Keratinocyte (primary cell): Measurements from ENCODE around the gene CNIH1.

ENCODE experiments used
- CTCF ChIP-seq, 3 experiments: IDR thresholded peaks in 1 of 3; conservative IDR thresholded peaks in 1 of 3; optimal IDR thresholded peaks in 1 of 3; 2 replicates in 2 of 3; 3 replicates in 1 of 3; pipeline versions ENCODE3 to v1.5.1; 2011; ENCODE audit warnings: low read length in 3 of 3, mild to moderate bottlenecking in 3 of 3, moderate library complexity in 2 of 3, control low read depth in 1 of 3, inconsistent platforms in 1 of 3; ENCODE audit not compliant: insufficient read depth in 2 of 3; ENCODE audit errors: extremely low read depth in 1 of 3
- EZH2 ChIP-seq: IDR thresholded peaks from one replicate; pipeline ENCODE4 v1.6.1; 2012; ENCODE audit warnings: inconsistent platforms, mild to moderate bottlenecking, low read length, moderate library complexity

- TF ChIP-seq CTCF (optimal IDR thresholded peaks at IDR 0.05 in 1 of 3, IDR thresholded peaks at IDR 0.05 in 1 of 3, conservative IDR thresholded peaks at IDR 0.05 in 1 of 3; ENCODE audit: extremely low read depth in 1 of 3, insufficient read depth in 2 of 3, low read length in 3 of 3), result no peak
- no peak for TF ChIP-seq EZH2
Measured at GRCh38 chr14:54425537-54426274, 15.5 kb downstream of the CNIH1 start.
